Stimulated activated CD4-positive, alpha-beta T cell treated with anti-CD3 and anti-CD28 coated beads, Interleukin-1b, Interleukin-23, amount 100 ng/mL, for 1 hour (primary cell): ENCODE data around the gene CORO7.

Source experiments
- DNase-seq, 2 donors: peaks; one replicate each; pipeline ENCODE4 v3.0.0-alpha.2; 2020; ENCODE audit warnings: low read depth in 2 of 2

The CORO7 gene

DNA sequence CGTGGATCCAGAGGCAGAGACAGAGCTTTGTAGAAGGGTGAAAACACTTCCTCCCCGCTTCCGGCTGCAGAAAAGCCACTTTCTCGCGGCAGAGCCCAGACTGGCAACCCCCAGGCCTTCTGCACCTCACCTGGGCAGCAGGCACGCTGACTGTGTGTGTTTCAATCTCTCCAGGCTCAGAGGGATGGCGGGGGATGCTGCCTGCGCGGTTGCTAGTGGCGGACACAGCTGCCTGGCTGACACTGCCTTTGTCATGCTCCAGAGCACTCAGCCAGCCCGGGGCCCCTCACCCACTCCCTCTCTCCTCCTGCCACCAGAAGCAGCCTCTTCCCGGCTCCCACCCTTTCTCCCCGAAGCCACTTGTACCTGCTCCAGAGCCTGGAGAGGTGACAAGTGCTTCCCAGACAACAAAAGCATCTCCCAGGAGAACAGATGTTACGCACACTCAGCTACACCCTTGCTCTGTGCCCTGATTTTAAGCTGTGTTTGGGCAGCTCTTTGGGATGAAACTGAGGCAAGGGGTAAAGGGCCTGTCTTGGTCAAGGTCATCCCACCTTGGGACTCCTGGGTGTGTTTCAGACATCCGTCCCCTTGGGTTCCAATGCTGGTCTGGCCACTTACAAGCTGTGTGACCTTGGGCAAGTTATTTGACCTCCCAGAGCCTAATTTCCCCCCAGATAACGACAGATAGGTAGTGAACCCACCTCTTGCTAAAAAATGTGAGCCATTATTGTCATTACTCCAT, 109.8 kb downstream of the CORO7 start:
- no peak for DNase-seq
